ENCODE data around the gene DGUOK.

DNA sequence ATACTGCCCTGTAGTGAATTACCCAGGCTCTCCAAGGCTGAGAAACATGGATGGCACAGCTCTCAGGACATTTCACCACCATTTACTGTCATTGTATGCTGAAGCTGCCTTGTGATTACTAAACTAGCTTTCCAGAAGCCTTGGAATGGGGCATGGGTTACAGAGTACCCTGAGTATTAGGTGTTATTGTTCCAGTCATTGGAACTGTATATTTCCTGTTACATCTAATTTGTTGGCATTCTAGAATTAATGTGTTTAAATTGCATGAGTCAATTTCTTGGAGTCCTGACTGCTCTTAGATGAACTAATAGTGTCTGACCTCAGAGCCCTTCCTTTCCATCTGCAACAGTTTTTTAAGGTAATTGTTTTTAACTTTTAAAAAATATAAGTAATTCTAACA is 9.0 kb downstream of the DGUOK start:
- no peak for TF ChIP-seq CTCF (conservative IDR thresholded peaks at IDR 0.05)
- no peak for TF ChIP-seq ZFX (IDR thresholded peaks at IDR 0.05)
